HEK293T (cell line): ENCODE measurements around the gene MRPS27.

Source experiments
- BHLHE40 ChIP-seq: fragments of 450-650 bp; IDR thresholded peaks from 2 replicates; pipeline ENCODE4 v1.6.1; 2016; ENCODE audit warnings: mild to moderate bottlenecking, moderate library complexity, borderline replicate concordance
- ELF4 ChIP-seq: fragments of 450-650 bp; IDR thresholded peaks from 2 replicates; pipeline ENCODE4 v1.6.1; 2017; ENCODE audit warnings: antibody characterized with exemption
- FOXA1 ChIP-seq: fragments of 450-650 bp; IDR thresholded peaks from 2 replicates; pipeline ENCODE4 v1.6.1; 2016; ENCODE audit warnings: mild to moderate bottlenecking
- FOXK2 ChIP-seq: fragments of 450-650 bp; IDR thresholded peaks from 2 replicates; pipeline ENCODE4 v1.6.1; 2016; ENCODE audit warnings: mild to moderate bottlenecking
- FOXM1 ChIP-seq: fragments of 450-650 bp; IDR thresholded peaks from 2 replicates; pipeline ENCODE4 v1.6.1; 2017; ENCODE audit warnings: mild to moderate bottlenecking, borderline replicate concordance
- HDGF ChIP-seq: fragments of 450-650 bp; IDR thresholded peaks from 2 replicates; pipeline ENCODE4 v1.6.1; 2017; ENCODE audit warnings: antibody characterized with exemption, borderline replicate concordance
- LEF1 ChIP-seq: fragments of 450-650 bp; IDR thresholded peaks from 2 replicates; pipeline ENCODE4 v1.6.1; 2017; ENCODE audit warnings: mild to moderate bottlenecking, borderline replicate concordance
- NFRKB ChIP-seq: fragments of 450-650 bp; IDR thresholded peaks from 2 replicates; pipeline ENCODE4 v1.6.1; 2016; ENCODE audit warnings: mild to moderate bottlenecking, moderate library complexity
- SP1 ChIP-seq: fragments of 450-650 bp; IDR thresholded peaks from 2 replicates; pipeline ENCODE4 v1.6.1; 2017
- SUZ12 ChIP-seq: fragments of 450-650 bp; IDR thresholded peaks from 2 replicates; pipeline ENCODE4 v1.6.1; 2016; ENCODE audit warnings: mild to moderate bottlenecking
- TARDBP ChIP-seq: fragments of 450-650 bp; IDR thresholded peaks from 2 replicates; pipeline ENCODE4 v1.6.1; 2016
- ZNF384 ChIP-seq: fragments of 450-650 bp; IDR thresholded peaks from 2 replicates; pipeline ENCODE4 v1.6.1; 2016

DNA sequence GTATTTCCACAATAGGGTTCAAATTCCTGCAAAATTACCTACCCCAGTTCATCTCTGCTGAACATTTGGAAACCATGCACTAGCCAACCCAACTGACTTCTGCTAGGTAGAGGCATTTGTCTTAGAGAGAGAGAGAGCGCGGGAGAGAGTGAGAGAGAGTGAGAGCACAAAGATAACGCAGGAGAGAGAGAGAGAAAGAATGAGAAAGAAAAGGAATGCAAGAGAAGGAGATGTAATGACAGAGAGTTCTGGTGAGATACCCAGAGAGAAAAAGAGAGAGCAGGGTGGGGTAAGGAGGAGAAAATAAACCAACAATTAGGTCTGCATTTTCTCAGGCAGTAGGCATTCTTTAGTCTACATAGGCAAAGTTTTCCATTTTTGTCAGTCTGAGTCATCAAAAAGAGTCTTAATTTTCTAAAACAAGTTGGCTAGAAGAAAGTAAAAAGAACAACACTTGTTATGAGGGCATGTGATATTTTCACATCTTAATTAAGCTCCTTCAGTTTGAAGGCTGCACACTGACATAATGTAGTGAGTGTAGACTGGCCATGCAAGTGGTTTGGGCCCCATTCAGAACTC, 114.5 kb downstream of the MRPS27 start:
- TF ChIP-seq FOXM1 (no peak), NFRKB (no peak), FOXK2 (no peak), HDGF (no peak), ELF4 (no peak), BHLHE40 (no peak), SP1 (no peak), SUZ12 (no peak), TARDBP (no peak), FOXA1 (no peak), LEF1 (no peak), ZNF384 (no peak)
